Measurements from ENCODE around the gene PHF12. TPM values are rescaled to one million over a fixed set of nuclear protein-coding genes. Genes with fewer than 3 reads are reported as not detected.
A peak's percentile ranks its signal among the peaks of the same experiment; 100 is the strongest.

The PHF12 gene
- total and polyA plus RNA-seq, 2 of the 8 experiments (the other 6 are each of a cell fraction or from before 2014, with no cell fraction given): 38.8 to 65.7 TPM

- Histone ChIP-seq H3K27me3 (replicated peaks in 1 of 4; ENCODE audit: control insufficient read depth in 3 of 4, extremely low read depth in 1 of 4, insufficient read depth in 3 of 4, low read length in 3 of 4) (no peaks in the 10 kb centered on the region), H3K36me3 (ENCODE audit: control insufficient read depth in 2 of 4, insufficient read depth in 4 of 4, low read length in 3 of 4) (peaks cover 16 to 23% (median 20%) of the 10 kb centered on the region in 4 experiments; a peak in 7 of 8 replicates), H2AK5ac (ENCODE audit: low read depth, low read length) (no peak overlapping the region), H3K56ac (replicated peaks; ENCODE audit: insufficient read length, low read depth, low read length) (no peak overlapping the region), H4K91ac (replicated peaks; ENCODE audit: insufficient read length, low read length) (no peak overlapping the region), H4K8ac (ENCODE audit: extremely low read depth, insufficient read depth, low read length) (peak overlapping the region; percentile 45; the same call in 1 of the 2 replicates), H3K4ac (replicated peaks; ENCODE audit: insufficient read length, low read depth, low read length) (no peak overlapping the region), H2AFZ (ENCODE audit: low read length) (no peak overlapping the region), H3K23ac (ENCODE audit: insufficient read length) (no peak overlapping the region), H3K4me2 (ENCODE audit: insufficient read depth in 1 of 2, low read depth in 2 of 2, low read length in 2 of 2) (peak overlapping the region in 1 of 2 experiments; percentile 78; a peak in 1 of 4 replicates), H2BK12ac (ENCODE audit: low read depth, low read length) (no peak overlapping the region), H3K14ac (ENCODE audit: insufficient read length) (no peak overlapping the region), H4K20me1 (replicated peaks in 1 of 2; ENCODE audit: control insufficient read depth in 1 of 2, insufficient read depth in 2 of 2, low read length in 2 of 2) (peaks cover 0 to 3% of the 10 kb centered on the region in 2 experiments), H4K5ac (ENCODE audit: insufficient read length, low read depth, low read length) (no peak overlapping the region), H2BK5ac (ENCODE audit: low read depth, low read length) (no peak overlapping the region), H3K27ac (ENCODE audit: low read depth, low read length) (no peak overlapping the region), H3K18ac (ENCODE audit: extremely low read depth, low read length) (no peak overlapping the region), H3K9ac (replicated peaks in 1 of 4; ENCODE audit: extremely low read depth in 1 of 4, low read depth in 3 of 4, low read length in 3 of 4) (no peak overlapping the region), H3K4me3 (ENCODE audit: extremely low read depth in 1 of 4, insufficient read depth in 2 of 4, low read depth in 3 of 4, low read length in 4 of 4) (peak overlapping the region in 2 of 4 experiments; percentile 78 to 90; a peak in 2 of 8 replicates), H2BK15ac (ENCODE audit: low read length) (no peak overlapping the region), H3K23me2 (ENCODE audit: low read depth, low read length) (peaks cover 2% of the 10 kb centered on the region), H2BK20ac (ENCODE audit: low read length) (no peak overlapping the region), H3K9me3 (ENCODE audit: insufficient read depth in 2 of 2, low read depth in 1 of 2, low read length in 1 of 2) (no peaks in the 10 kb centered on the region), H2BK120ac (replicated peaks; ENCODE audit: low read depth, low read length) (no peak overlapping the region), H3K79me2 (ENCODE audit: control insufficient read depth in 1 of 2, insufficient read depth in 2 of 2, low read length in 2 of 2) (peaks cover 0 to 6% of the 10 kb centered on the region in 2 experiments; a peak in 2 of 4 replicates), H3K79me1 (ENCODE audit: low read depth, low read length) (peaks cover 2% of the 10 kb centered on the region; the same call in 1 of the 2 replicates), H3K4me1 (replicated peaks in 1 of 4; ENCODE audit: control insufficient read depth in 3 of 4, insufficient read depth in 4 of 4, low read length in 3 of 4) (no peaks in the 10 kb centered on the region; a peak in 2 of 7 replicates)
- ChIA-PET CTCF (ENCODE audit: partially characterized antibody) (interaction anchor here (0.6 to 1.5 kb wide), 5 partner anchors 10 to 93 kb away, joined by 3 to 6 read pairs (median 3); no protein-coding TSS in a partner anchor), POLR2A (ENCODE audit: partially characterized antibody) (interaction anchor here (0.7 to 1.3 kb wide), 6 partner anchors 8 to 136 kb away, joined by 3 to 4 read pairs (median 4); partner anchors contain the start of genes FLOT2 and RPL23A)
- WGBS, 2 experiments (ENCODE audit: extremely low coverage in 1 of 2, insufficient coverage in 1 of 2, insufficient read length in 1 of 2, insufficient replicate concordance in 2 of 2, low coverage in 1 of 2, low lambda C conversion rate in 2 of 2, missing lambda C conversion rate in 1 of 2): 96% methylated on average over 5 of the region's 5 CpGs; no CpG with 5 or more reads in 1 of the 2 experiments
- no peak for DNase-seq (ENCODE audit: low read depth in 1 of 2, low spot score in 2 of 2)
- FAIRE-seq: no peak
- no peak for TF ChIP-seq EZH2 (IDR thresholded peaks at IDR 0.05; ENCODE audit: low read depth, low read length, severe bottlenecking)
- TF ChIP-seq NANOG (IDR thresholded peaks at IDR 0.05; ENCODE audit: insufficient read depth, low read depth, low read length, poor library complexity, severe bottlenecking): no peak
- no peak for TF ChIP-seq CREB1 (IDR thresholded peaks at IDR 0.05)
- no peak for TF ChIP-seq TBP (IDR thresholded peaks at IDR 0.05; ENCODE audit: low read depth, low read length)
- TF ChIP-seq ATF3 (IDR thresholded peaks at IDR 0.05; ENCODE audit: insufficient read depth, low read depth, low read length): no peak
- TF ChIP-seq TAF1 (IDR thresholded peaks at IDR 0.05; ENCODE audit: low read depth, low read length): no peak
- TF ChIP-seq CBX5 (IDR thresholded peaks at IDR 0.05; ENCODE audit: low read depth, low read length): no peak
- no peak for TF ChIP-seq SP2 (IDR thresholded peaks at IDR 0.05; ENCODE audit: low read length)
- TF ChIP-seq SP1 (IDR thresholded peaks at IDR 0.05; ENCODE audit: low read depth, low read length): no peak
- no peak for TF ChIP-seq CEBPB (IDR thresholded peaks at IDR 0.05; ENCODE audit: low read depth, low read length)
- no peak for TF ChIP-seq EP300 (IDR thresholded peaks at IDR 0.05; ENCODE audit: borderline replicate concordance in 1 of 2, low read depth in 2 of 2, low read length in 2 of 2)
- no peak for TF ChIP-seq EGR1 (IDR thresholded peaks at IDR 0.05; ENCODE audit: borderline replicate concordance, low read depth, low read length)
Observed at GRCh38 chr17:28856028-28856574, 95.2 kb downstream of the PHF12 start.
